ENCODE data around the gene CGA. TPM values are rescaled to one million over a fixed set of nuclear protein-coding genes. Genes with fewer than 3 reads are reported as not detected.

Gene CGA
- total RNA-seq, 2 donors from 2014 or later = not detected

- WGBS, 2 donors = 78 to 84% methylated on average over 3 of the region's 3 CpGs
- TF ChIP-seq CTCF (IDR thresholded peaks at IDR 0.05) (no peak), POLR2A (IDR thresholded peaks at IDR 0.05) (no peak)
- Histone ChIP-seq H3K9me3 (no peaks in the 10 kb centered on the region), H3K27me3 (no peaks in the 10 kb centered on the region), H3K4me3 (no peak overlapping the region), H3K27ac (no peak overlapping the region), H3K4me1 (no peaks in the 10 kb centered on the region), H3K36me3 (replicated peaks in 1 of 2; ENCODE audit: insufficient read depth in 1 of 2, low read depth in 2 of 2) (no peaks in the 10 kb centered on the region)
- ATAC-seq = no peak
- intact Hi-C loops (cut with DNase I) = no loop called here
- DNase-seq = no peak
Observed at GRCh38 chr6:87054143-87054833, 40.6 kb downstream of the CGA start.

GRCh38 chr6:87053312-87053711, 41.6 kb downstream of the CGA start:
- ATAC-seq (no peak), DNase-seq (no peak)
- no peaks in the 10 kb centered on the region for H3K9me3 ChIP-seq
- H3K36me3 ChIP-seq (replicated peaks in 1 of 2; ENCODE audit: insufficient read depth in 1 of 2, low read depth in 2 of 2) = no peaks in the 10 kb centered on the region
- TF ChIP-seq CTCF (IDR thresholded peaks at IDR 0.05) (no peak), POLR2A (IDR thresholded peaks at IDR 0.05) (no peak)
- no peaks in the 10 kb centered on the region for H3K4me1 ChIP-seq
- H3K27ac ChIP-seq = no peak overlapping the region
- intact Hi-C loops (cut with DNase I) = no loop called here
- H3K4me3 ChIP-seq = no peak overlapping the region
- H3K27me3 ChIP-seq = no peaks in the 10 kb centered on the region
- 79 to 90% methylated on average over 1 of the region's 1 CpG for WGBS, 2 donors

GRCh38 chr6:87049779-87050178, 45.1 kb downstream of the CGA start:
- Histone ChIP-seq H3K4me3 (no peak overlapping the region), H3K27ac (no peak overlapping the region), H3K9me3 (no peaks in the 10 kb centered on the region), H3K36me3 (replicated peaks in 1 of 2; ENCODE audit: insufficient read depth in 1 of 2, low read depth in 2 of 2) (no peaks in the 10 kb centered on the region), H3K27me3 (no peaks in the 10 kb centered on the region), H3K4me1 (no peaks in the 10 kb centered on the region)
- TF ChIP-seq CTCF (IDR thresholded peaks at IDR 0.05) (no peak), POLR2A (IDR thresholded peaks at IDR 0.05) (no peak)
- intact Hi-C loops (cut with DNase I) = no loop called here
- 88 to 96% methylated on average over 1 of the region's 1 CpG for WGBS, 2 donors
- no peak for ATAC-seq
- no peak for DNase-seq

GRCh38 chr6:87045521-87046075, 49.3 kb downstream of the CGA start:
- no peaks in the 10 kb centered on the region for H3K4me1 ChIP-seq
- no peaks in the 10 kb centered on the region for H3K27me3 ChIP-seq
- ATAC-seq = no peak
- H3K27ac ChIP-seq = no peak overlapping the region
- TF ChIP-seq CTCF (IDR thresholded peaks at IDR 0.05) (no peak), POLR2A (IDR thresholded peaks at IDR 0.05) (no peak)
- no peak overlapping the region for H3K4me3 ChIP-seq
- H3K36me3 ChIP-seq (replicated peaks in 1 of 2; ENCODE audit: insufficient read depth in 1 of 2, low read depth in 2 of 2) = no peaks in the 10 kb centered on the region
- intact Hi-C loops (cut with DNase I) = no loop called here
- DNase-seq = no peak
- 39 to 62% methylated on average over 5 of the region's 5 CpGs for whole genome bisulfite sequencing, 2 donors
- H3K9me3 ChIP-seq = no peaks in the 10 kb centered on the region

- ATAC-seq (no peak), DNase-seq (no peak)
- 35 to 47% methylated on average over 4 of the region's 4 CpGs for WGBS, 2 donors
- Histone ChIP-seq H3K4me1 (no peaks in the 10 kb centered on the region), H3K4me3 (no peak overlapping the region), H3K27me3 (no peaks in the 10 kb centered on the region), H3K36me3 (replicated peaks in 1 of 2; ENCODE audit: insufficient read depth in 1 of 2, low read depth in 2 of 2) (no peaks in the 10 kb centered on the region), H3K27ac (no peak overlapping the region), H3K9me3 (no peaks in the 10 kb centered on the region)
- TF ChIP-seq CTCF (IDR thresholded peaks at IDR 0.05) = no peak
- no peak for TF ChIP-seq POLR2A (IDR thresholded peaks at IDR 0.05)
- intact Hi-C loops (cut with DNase I) = no loop called here
Observed at GRCh38 chr6:87040729-87041128, 54.2 kb downstream of the CGA start.
